K562 (cell line): ENCODE data around the gene CMTM1. TPM values are rescaled to one million over a fixed set of nuclear protein-coding genes. Genes with fewer than 3 reads are reported as not detected.

Experiments used
- CBFA2T2 ChIP-seq: fragments of 450-650 bp; conservative IDR thresholded peaks from 2 replicates; pipeline ENCODE4 v1.6.1; 2017; ENCODE audit warnings: mild to moderate bottlenecking
- ETV5 ChIP-seq: sonication (generic); formaldehyde crosslinking; IDR thresholded peaks from 2 replicates; pipeline ENCODE4 v1.4.0; 2020; ENCODE audit warnings: low read depth, mild to moderate bottlenecking, missing genetic modification reagents
- EWSR1 ChIP-seq: fragments of 450-650 bp; IDR thresholded peaks from 2 replicates; pipeline ENCODE4 v1.6.1; 2018; ENCODE audit warnings: borderline replicate concordance, mild to moderate bottlenecking, low read depth, moderate library complexity; ENCODE audit not compliant: partially characterized antibody
- JUND ChIP-seq, 2 experiments: IDR thresholded peaks; 2 replicates in 1 of 2; 3 replicates in 1 of 2; pipeline ENCODE4 v1.6.1; 2011; ENCODE audit warnings: borderline replicate concordance in 2 of 2, low read depth in 2 of 2, low read length in 2 of 2, improper control_type of control experiment in 1 of 2, missing biosample characterization in 1 of 2, missing genetic modification characterization in 1 of 2, missing genetic modification reagents in 1 of 2
- KDM1A ChIP-seq, 2 experiments: fragments of 450-650 bp; IDR thresholded peaks; 2 replicates each; pipeline ENCODE4 v1.6.1; 2016; ENCODE audit warnings: mild to moderate bottlenecking in 2 of 2
- MBD2 ChIP-seq: sonication (generic); IDR thresholded peaks from 2 replicates; pipeline ENCODE4 v1.6.1; 2016; ENCODE audit warnings: low read depth, borderline replicate concordance
- NBN ChIP-seq: fragments of 450-650 bp; IDR thresholded peaks from 2 replicates; pipeline ENCODE4 v1.6.1; 2016; ENCODE audit warnings: low read depth, mild to moderate bottlenecking
- SMAD4 ChIP-seq: fragments of 250-450 bp; sonication (Bioruptor Pico); conservative IDR thresholded peaks from 2 replicates; pipeline ENCODE4 v1.8.0; 2021; ENCODE audit warnings: inconsistent platforms, mild to moderate bottlenecking, moderate library complexity
- SOX6 ChIP-seq: fragments of 450-650 bp; IDR thresholded peaks from 2 replicates; pipeline ENCODE4 v1.6.1; 2014; ENCODE audit warnings: mild to moderate bottlenecking
- TAF1 ChIP-seq: IDR thresholded peaks from 2 replicates; pipeline ENCODE4 v1.6.1; 2011; ENCODE audit warnings: mild to moderate bottlenecking, low read length, moderate library complexity; ENCODE audit not compliant: insufficient read depth, control insufficient read depth, severe bottlenecking; ENCODE audit errors: extremely low read depth
- TBL1XR1 ChIP-seq, 2 experiments: IDR thresholded peaks; 2 replicates each; pipeline ENCODE4 v1.6.1; 2012; ENCODE audit warnings: improper control_type of control experiment in 2 of 2, low read length in 2 of 2, mild to moderate bottlenecking in 1 of 2
- TCF7 ChIP-seq: sonication (generic); IDR thresholded peaks from 2 replicates; pipeline ENCODE4 v1.6.1; 2016; ENCODE audit warnings: antibody characterized with exemption, borderline replicate concordance
- TEAD2 ChIP-seq: fragments of 450-650 bp; IDR thresholded peaks from 2 replicates; pipeline ENCODE4 v1.6.1; 2016; ENCODE audit warnings: missing genetic modification characterization, control low read depth, missing compliant biosample characterization
- ZNF212 ChIP-seq: fragments of 450-650 bp; formaldehyde crosslinking; IDR thresholded peaks from 2 replicates; pipeline ENCODE4 v1.4.0; 2020; ENCODE audit warnings: mild to moderate bottlenecking
- ZNF589 ChIP-seq: fragments of 200-800 bp; sonication (Bioruptor generic); IDR thresholded peaks from 2 replicates; pipeline ENCODE4 v1.6.1; 2016; ENCODE audit warnings: low read depth, missing genetic modification characterization, missing compliant biosample characterization
- ZNF695 ChIP-seq: fragments of 450-650 bp; formaldehyde crosslinking; IDR thresholded peaks from 2 replicates; pipeline ENCODE4 v1.4.0; 2020; ENCODE audit warnings: mild to moderate bottlenecking, moderate library complexity
- ZNF778 ChIP-seq: fragments of 450-650 bp; formaldehyde crosslinking; IDR thresholded peaks from 2 replicates; pipeline ENCODE4 v1.4.0; 2020; ENCODE audit warnings: mild to moderate bottlenecking, moderate library complexity
- polyA plus RNA-seq, 8 experiments: library from polyadenylated mRNA; depleted of rRNA in 4 of 8; stranded (reverse) in 5 of 8; unstranded in 3 of 8; fragments of >200 nt; fragmentation: Nextera tagmentation in 2 of 8; fragmentation: Illumina TruSeq in 1 of 8; extraction: Ambion mirVana in 2 of 8; extraction: Trizol in 1 of 8; gene quantifications; 2 replicates each; pipeline versions ENCODE4 v1.2.1 to v1.2.3, GENCODE V29; 2011 to 2014; ENCODE audit warnings: inconsistent platforms in 1 of 8, missing spikeins in 1 of 8
- total RNA-seq, 7 experiments: library from RNA; depleted of rRNA in 6 of 7; stranded (reverse); fragments of >200 nt in 6 of 7; fragmentation: Illumina TruSeq in 2 of 7; extraction: Trizol in 2 of 7; gene quantifications; 2 replicates each; pipeline versions ENCODE4 v1.2.1 to v1.2.3, GENCODE V29; 2011 to 2021; ENCODE audit warnings: low replicate concordance in 1 of 7
- TF ChIP-seq, protein P1 (sequence below), 3 experiments: fragments of 200-800 bp in 1 of 3; fragments of 250-450 bp in 1 of 3; fragments of 450-650 bp in 1 of 3; sonication (Bioruptor Pico) in 1 of 3; sonication (Bioruptor generic) in 1 of 3; formaldehyde crosslinking in 1 of 3; IDR thresholded peaks; 2 replicates each; pipeline versions ENCODE4 v1.6.1 to v1.8.0; 2016 to 2022; ENCODE audit warnings: mild to moderate bottlenecking in 2 of 3, missing genetic modification characterization in 2 of 3, missing compliant biosample characterization in 1 of 3, moderate library complexity in 1 of 3
- TF ChIP-seq, protein P2 (sequence below): sonication (generic); formaldehyde crosslinking; IDR thresholded peaks from 2 replicates; pipeline ENCODE4 v1.8.0; 2022; ENCODE audit warnings: missing genetic modification reagents, mild to moderate bottlenecking, moderate library complexity, borderline replicate concordance
- TF ChIP-seq, protein P3 (sequence below), 2 experiments: fragments of 250-450 bp in 1 of 2; fragments of 450-650 bp in 1 of 2; sonication (Bioruptor Pico) in 1 of 2; IDR thresholded peaks; 2 replicates each; pipeline versions ENCODE4 v1.6.1 to v1.8.0; 2016 to 2021; ENCODE audit warnings: mild to moderate bottlenecking in 2 of 2, moderate library complexity in 2 of 2, missing compliant biosample characterization in 1 of 2, missing genetic modification characterization in 1 of 2

The CMTM1 gene
- total and polyA plus RNA-seq, 9 of the 15 experiments (the other 6 are each of a cell fraction or from before 2014, with no cell fraction given) = 0.25 to 2.6 (median 1.1) TPM; not detected in 2

DNA sequence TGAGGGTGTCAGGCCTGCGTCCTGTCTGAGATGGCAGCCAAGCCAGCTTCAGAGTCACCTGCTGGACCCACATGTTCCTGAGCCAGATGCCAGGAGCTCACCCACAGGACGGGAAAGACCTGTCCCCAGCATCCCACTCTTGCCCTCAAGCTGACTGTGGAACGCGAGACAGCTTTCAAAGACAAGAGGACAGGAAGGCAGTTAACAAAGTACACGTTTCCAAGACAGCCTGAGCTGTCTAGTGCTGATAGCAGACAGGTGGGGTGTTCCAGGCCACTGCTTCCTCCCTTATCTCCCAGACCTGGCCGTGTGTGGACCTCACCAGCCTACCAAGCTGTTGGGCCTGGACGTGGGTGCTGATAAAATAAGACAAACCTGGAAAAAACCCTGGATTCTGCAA, 51.5 kb downstream of the CMTM1 start (continued):
- TF ChIP-seq, protein P1, sequence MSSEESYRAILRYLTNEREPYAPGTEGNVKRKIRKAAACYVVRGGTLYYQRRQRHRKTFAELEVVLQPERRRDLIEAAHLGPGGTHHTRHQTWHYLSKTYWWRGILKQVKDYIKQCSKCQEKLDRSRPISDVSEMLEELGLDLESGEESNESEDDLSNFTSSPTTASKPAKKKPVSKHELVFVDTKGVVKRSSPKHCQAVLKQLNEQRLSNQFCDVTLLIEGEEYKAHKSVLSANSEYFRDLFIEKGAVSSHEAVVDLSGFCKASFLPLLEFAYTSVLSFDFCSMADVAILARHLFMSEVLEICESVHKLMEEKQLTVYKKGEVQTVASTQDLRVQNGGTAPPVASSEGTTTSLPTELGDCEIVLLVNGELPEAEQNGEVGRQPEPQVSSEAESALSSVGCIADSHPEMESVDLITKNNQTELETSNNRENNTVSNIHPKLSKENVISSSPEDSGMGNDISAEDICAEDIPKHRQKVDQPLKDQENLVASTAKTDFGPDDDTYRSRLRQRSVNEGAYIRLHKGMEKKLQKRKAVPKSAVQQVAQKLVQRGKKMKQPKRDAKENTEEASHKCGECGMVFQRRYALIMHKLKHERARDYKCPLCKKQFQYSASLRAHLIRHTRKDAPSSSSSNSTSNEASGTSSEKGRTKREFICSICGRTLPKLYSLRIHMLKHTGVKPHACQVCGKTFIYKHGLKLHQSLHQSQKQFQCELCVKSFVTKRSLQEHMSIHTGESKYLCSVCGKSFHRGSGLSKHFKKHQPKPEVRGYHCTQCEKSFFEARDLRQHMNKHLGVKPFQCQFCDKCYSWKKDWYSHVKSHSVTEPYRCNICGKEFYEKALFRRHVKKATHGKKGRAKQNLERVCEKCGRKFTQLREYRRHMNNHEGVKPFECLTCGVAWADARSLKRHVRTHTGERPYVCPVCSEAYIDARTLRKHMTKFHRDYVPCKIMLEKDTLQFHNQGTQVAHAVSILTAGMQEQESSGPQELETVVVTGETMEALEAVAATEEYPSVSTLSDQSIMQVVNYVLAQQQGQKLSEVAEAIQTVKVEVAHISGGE (CRISPR knock-in tag; IDR thresholded peaks at IDR 0.05) = peak in 1 of 3 experiments; percentile 41; a peak in 1 of 6 replicates
- 0 out of 2 replicates have a peak, but pooled peaks have one; percentile 26 for TF ChIP-seq JUND (IDR thresholded peaks at IDR 0.05; ENCODE audit: borderline replicate concordance, low read depth, low read length)
- no peak; the same call in 2 of the 3 replicates for TF ChIP-seq JUND (tag; IDR thresholded peaks at IDR 0.05; ENCODE audit: borderline replicate concordance, low read depth, low read length)
- TF ChIP-seq KDM1A (IDR thresholded peaks at IDR 0.05) = peak; percentile 32 to 73; a peak in 3 of 4 replicates
- TF ChIP-seq ZNF695 (CRISPR knock-in tag) = no peak
- peak; percentile 97 for TF ChIP-seq SMAD4 (CRISPR knock-in tag)
- TF ChIP-seq, protein P2, sequence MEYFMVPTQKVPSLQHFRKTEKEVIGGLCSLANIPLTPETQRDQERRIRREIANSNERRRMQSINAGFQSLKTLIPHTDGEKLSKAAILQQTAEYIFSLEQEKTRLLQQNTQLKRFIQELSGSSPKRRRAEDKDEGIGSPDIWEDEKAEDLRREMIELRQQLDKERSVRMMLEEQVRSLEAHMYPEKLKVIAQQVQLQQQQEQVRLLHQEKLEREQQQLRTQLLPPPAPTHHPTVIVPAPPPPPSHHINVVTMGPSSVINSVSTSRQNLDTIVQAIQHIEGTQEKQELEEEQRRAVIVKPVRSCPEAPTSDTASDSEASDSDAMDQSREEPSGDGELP = peak; percentile 71; the same call in 1 of the 2 replicates
- peak; percentile 70; the same call in 1 of the 2 replicates for TF ChIP-seq TCF7
- peak; percentile 96 for TF ChIP-seq CBFA2T2
- TF ChIP-seq EWSR1 = no peak
- peak in 1 of 2 experiments; percentile 52; a peak in 1 of 4 replicates for TF ChIP-seq TBL1XR1 (IDR thresholded peaks at IDR 0.05; ENCODE audit: low read length in 2 of 2)
- peak; percentile 18 for TF ChIP-seq TAF1
- TF ChIP-seq ZNF212 (CRISPR knock-in tag) = no peak
- TF ChIP-seq ZNF589 (CRISPR knock-in tag) = 0 out of 2 replicates have a peak, but pooled peaks have one; percentile 31
- TF ChIP-seq NBN = 0 out of 2 replicates have a peak, but pooled peaks have one; percentile 35
- peak; percentile 65; the same call in 1 of the 2 replicates for TF ChIP-seq MBD2
- TF ChIP-seq ETV5 = peak; percentile 53; the same call in 1 of the 2 replicates
- no peak for TF ChIP-seq ZNF778 (CRISPR knock-in tag)
- peak; percentile 90 for TF ChIP-seq SOX6
- no peak for TF ChIP-seq TEAD2 (tag)
- TF ChIP-seq, protein P3, sequence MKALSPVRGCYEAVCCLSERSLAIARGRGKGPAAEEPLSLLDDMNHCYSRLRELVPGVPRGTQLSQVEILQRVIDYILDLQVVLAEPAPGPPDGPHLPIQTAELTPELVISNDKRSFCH (CRISPR knock-in tag; IDR thresholded peaks at IDR 0.05) = no peak
- TF ChIP-seq, protein P3 (tag; IDR thresholded peaks at IDR 0.05) = 0 out of 2 replicates have a peak, but pooled peaks have one; percentile 28
